HEK293 (cell line): ENCODE measurements around the gene MFSD6L.

ENCODE experiments used
- CTCF ChIA-PET: fragments of 350-600 bp; formaldehyde crosslinking; extraction: SDS; loops from one replicate; lab custom pipeline; 2021; ENCODE audit warnings: antibody characterized with exemption; lab: Yijun Ruan, JAX
- POLR2A ChIA-PET: fragments of 300-600 bp; formaldehyde crosslinking; extraction: SDS; loops from one replicate; lab custom pipeline; 2020; ENCODE audit warnings: antibody characterized with exemption, inconsistent platforms; lab: Yijun Ruan, JAX
- H3K27ac ChIP-seq: fragments of 200-500 bp; sonication (Bioruptor generic); 2 replicates; pipeline ENCODE4 v1.5.1; 2014; ENCODE audit warnings: low read depth, low read length, control low read depth, inconsistent platforms; ENCODE audit errors: extremely low read depth
- H3K36me3 ChIP-seq, 2 experiments: fragments of 200-500 bp in 1 of 2; sonication (Bioruptor generic) in 1 of 2; 1 replicate in 1 of 2; 2 replicates in 1 of 2; pipeline ENCODE4 v1.5.1; 2014 to 2017; ENCODE audit warnings: inconsistent platforms in 2 of 2, low read length in 2 of 2; ENCODE audit not compliant: control insufficient read depth in 2 of 2, insufficient read depth in 1 of 2
- H3K4me1 ChIP-seq: fragments of 200-500 bp; sonication (Bioruptor generic); 2 replicates; pipeline ENCODE4 v1.5.1; 2014; ENCODE audit warnings: mild to moderate bottlenecking, low read length, inconsistent platforms; ENCODE audit not compliant: control insufficient read depth, insufficient read depth
- H3K4me3 ChIP-seq: 2 replicates; pipeline ENCODE4 v1.5.1; 2011; ENCODE audit warnings: low read depth, mild to moderate bottlenecking, control low read depth, low read length, moderate library complexity
- H3K9me3 ChIP-seq: fragments of 200-500 bp; sonication (Bioruptor generic); 2 replicates; pipeline ENCODE4 v1.5.1; 2014; ENCODE audit warnings: low read depth, low read length, inconsistent platforms; ENCODE audit not compliant: control insufficient read depth, insufficient read depth
- EGR2 ChIP-seq: fragments of 450-650 bp; formaldehyde crosslinking; IDR thresholded peaks from 2 replicates; pipeline ENCODE4 v1.5.1; 2016; ENCODE audit warnings: low read depth, missing biosample characterization, missing genetic modification characterization
- REPIN1 ChIP-seq: fragments of 450-650 bp; formaldehyde crosslinking; IDR thresholded peaks from 2 replicates; pipeline ENCODE4 v1.5.1; 2017; ENCODE audit warnings: missing biosample characterization, missing genetic modification characterization, low read depth
- WT1 ChIP-seq: fragments of 450-650 bp; formaldehyde crosslinking; IDR thresholded peaks from 2 replicates; pipeline ENCODE4 v1.5.1; 2016; ENCODE audit warnings: missing biosample characterization, missing genetic modification characterization
- ZBTB17 ChIP-seq: fragments of 450-650 bp; formaldehyde crosslinking; IDR thresholded peaks from 2 replicates; pipeline ENCODE4 v1.5.1; 2016; ENCODE audit warnings: missing biosample characterization, missing genetic modification characterization
- ZFP69B ChIP-seq: fragments of 450-650 bp; formaldehyde crosslinking; IDR thresholded peaks from 2 replicates; pipeline ENCODE4 v1.5.1; 2016; ENCODE audit warnings: missing biosample characterization, missing genetic modification characterization
- ZNF114 ChIP-seq: fragments of 450-650 bp; formaldehyde crosslinking; IDR thresholded peaks from 2 replicates; pipeline ENCODE4 v1.5.0; 2017; ENCODE audit warnings: missing biosample characterization, missing genetic modification characterization
- ZNF174 ChIP-seq: fragments of 450-650 bp; formaldehyde crosslinking; IDR thresholded peaks from 2 replicates; pipeline ENCODE4 v1.5.0; 2017; ENCODE audit warnings: missing biosample characterization, mild to moderate bottlenecking, missing genetic modification characterization
- ZNF341 ChIP-seq: fragments of 450-650 bp; formaldehyde crosslinking; IDR thresholded peaks from 2 replicates; pipeline ENCODE4; 2016; ENCODE audit warnings: low read depth, missing biosample characterization, missing genetic modification characterization
- ZNF366 ChIP-seq: fragments of 450-650 bp; formaldehyde crosslinking; conservative IDR thresholded peaks from 2 replicates; pipeline ENCODE4 v1.5.1; 2016; ENCODE audit warnings: missing biosample characterization, missing genetic modification characterization
- ZNF423 ChIP-seq: fragments of 450-650 bp; formaldehyde crosslinking; IDR thresholded peaks from 2 replicates; pipeline ENCODE4 v1.5.1; 2016; ENCODE audit warnings: missing biosample characterization, missing genetic modification characterization
- ZNF473 ChIP-seq: fragments of 450-650 bp; formaldehyde crosslinking; IDR thresholded peaks from 2 replicates; pipeline ENCODE4 v1.5.1; 2017; ENCODE audit warnings: missing biosample characterization, missing genetic modification characterization
- ZNF510 ChIP-seq: fragments of 450-650 bp; formaldehyde crosslinking; IDR thresholded peaks from 2 replicates; pipeline ENCODE4 v1.5.1; 2018; ENCODE audit warnings: mild to moderate bottlenecking, missing genetic modification characterization, missing biosample characterization; ENCODE audit not compliant: insufficient replicate concordance
- ZNF555 ChIP-seq: fragments of 450-650 bp; formaldehyde crosslinking; conservative IDR thresholded peaks from 2 replicates; pipeline ENCODE4 v1.5.1; 2017; ENCODE audit warnings: missing biosample characterization, mild to moderate bottlenecking, missing genetic modification characterization, inconsistent platforms
- ZNF560 ChIP-seq: fragments of 450-650 bp; formaldehyde crosslinking; IDR thresholded peaks from 2 replicates; pipeline ENCODE4 v1.5.1; 2017; ENCODE audit warnings: missing biosample characterization, missing genetic modification characterization, borderline replicate concordance
- ZNF571 ChIP-seq: fragments of 450-650 bp; formaldehyde crosslinking; IDR thresholded peaks from 2 replicates; pipeline ENCODE4 v1.5.0; 2017; ENCODE audit warnings: missing biosample characterization, missing genetic modification characterization
- ZNF792 ChIP-seq: fragments of 450-650 bp; formaldehyde crosslinking; IDR thresholded peaks from 2 replicates; pipeline ENCODE4 v1.5.1; 2016; ENCODE audit warnings: missing biosample characterization, missing genetic modification characterization
- ZNF837 ChIP-seq: fragments of 450-650 bp; formaldehyde crosslinking; IDR thresholded peaks from 2 replicates; pipeline ENCODE4 v1.5.1; 2016; ENCODE audit warnings: missing biosample characterization, missing genetic modification characterization
- TF ChIP-seq, protein P1 (sequence below): fragments of 450-650 bp; formaldehyde crosslinking; conservative IDR thresholded peaks from 2 replicates; pipeline ENCODE4 v1.5.1; 2016; ENCODE audit warnings: low read depth, missing biosample characterization, missing genetic modification characterization
- TF ChIP-seq, protein P2 (sequence below): fragments of 450-650 bp; formaldehyde crosslinking; IDR thresholded peaks from 2 replicates; pipeline ENCODE4 v1.5.1; 2016; ENCODE audit warnings: missing biosample characterization, missing genetic modification characterization, borderline replicate concordance
- TF ChIP-seq, protein P3 (sequence below): fragments of 450-650 bp; formaldehyde crosslinking; IDR thresholded peaks from 2 replicates; pipeline ENCODE4 v1.5.1; 2016; ENCODE audit warnings: missing biosample characterization, missing genetic modification characterization
- TF ChIP-seq, protein P4 (sequence below): fragments of 450-650 bp; formaldehyde crosslinking; IDR thresholded peaks from 2 replicates; pipeline ENCODE4 v1.5.1; 2016; ENCODE audit warnings: missing biosample characterization, missing genetic modification characterization

MFSD6L gene

DNA sequence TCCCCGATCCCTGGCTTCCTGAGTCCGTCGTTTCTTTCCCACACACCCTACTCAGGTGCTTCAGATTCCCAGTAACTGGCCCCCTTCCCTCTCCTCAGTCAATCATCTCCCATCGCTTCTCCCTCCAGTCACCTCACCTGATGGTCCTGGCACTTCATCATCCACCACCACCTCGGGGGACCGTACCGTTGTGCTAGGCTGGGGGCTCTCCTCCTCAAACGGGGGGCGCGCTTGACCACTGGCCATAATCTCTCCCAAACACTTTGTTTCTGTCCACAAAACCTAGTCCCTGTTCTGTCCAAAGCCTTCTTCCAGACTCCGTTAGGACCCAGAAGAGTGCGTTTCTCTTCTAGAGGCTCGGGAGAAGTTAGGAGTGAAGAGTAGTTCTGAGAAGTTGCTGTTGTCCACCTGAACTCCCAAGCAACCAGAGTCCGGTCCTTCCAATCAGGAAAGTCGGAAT, 41.0 kb downstream of the MFSD6L start, which contains the start of gene SPDYE4:
SPDYE4 (minus strand) TSS at position 410 of the 460 bp plus-strand sequence; CDS start at position 246, 164 bp downstream.
- no peak for TF ChIP-seq ZNF174 (tag by site-specific recombination)
- no peak for TF ChIP-seq ZNF423 (tag by site-specific recombination)
- no peak for TF ChIP-seq ZNF114 (tag by site-specific recombination)
- TF ChIP-seq ZNF510 (tag by site-specific recombination) = no peak
- TF ChIP-seq, protein P1, sequence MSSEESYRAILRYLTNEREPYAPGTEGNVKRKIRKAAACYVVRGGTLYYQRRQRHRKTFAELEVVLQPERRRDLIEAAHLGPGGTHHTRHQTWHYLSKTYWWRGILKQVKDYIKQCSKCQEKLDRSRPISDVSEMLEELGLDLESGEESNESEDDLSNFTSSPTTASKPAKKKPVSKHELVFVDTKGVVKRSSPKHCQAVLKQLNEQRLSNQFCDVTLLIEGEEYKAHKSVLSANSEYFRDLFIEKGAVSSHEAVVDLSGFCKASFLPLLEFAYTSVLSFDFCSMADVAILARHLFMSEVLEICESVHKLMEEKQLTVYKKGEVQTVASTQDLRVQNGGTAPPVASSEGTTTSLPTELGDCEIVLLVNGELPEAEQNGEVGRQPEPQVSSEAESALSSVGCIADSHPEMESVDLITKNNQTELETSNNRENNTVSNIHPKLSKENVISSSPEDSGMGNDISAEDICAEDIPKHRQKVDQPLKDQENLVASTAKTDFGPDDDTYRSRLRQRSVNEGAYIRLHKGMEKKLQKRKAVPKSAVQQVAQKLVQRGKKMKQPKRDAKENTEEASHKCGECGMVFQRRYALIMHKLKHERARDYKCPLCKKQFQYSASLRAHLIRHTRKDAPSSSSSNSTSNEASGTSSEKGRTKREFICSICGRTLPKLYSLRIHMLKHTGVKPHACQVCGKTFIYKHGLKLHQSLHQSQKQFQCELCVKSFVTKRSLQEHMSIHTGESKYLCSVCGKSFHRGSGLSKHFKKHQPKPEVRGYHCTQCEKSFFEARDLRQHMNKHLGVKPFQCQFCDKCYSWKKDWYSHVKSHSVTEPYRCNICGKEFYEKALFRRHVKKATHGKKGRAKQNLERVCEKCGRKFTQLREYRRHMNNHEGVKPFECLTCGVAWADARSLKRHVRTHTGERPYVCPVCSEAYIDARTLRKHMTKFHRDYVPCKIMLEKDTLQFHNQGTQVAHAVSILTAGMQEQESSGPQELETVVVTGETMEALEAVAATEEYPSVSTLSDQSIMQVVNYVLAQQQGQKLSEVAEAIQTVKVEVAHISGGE = no peak
- no peak for TF ChIP-seq ZNF473 (tag by site-specific recombination)
- CTCF ChIA-PET = no interaction called here

DNA sequence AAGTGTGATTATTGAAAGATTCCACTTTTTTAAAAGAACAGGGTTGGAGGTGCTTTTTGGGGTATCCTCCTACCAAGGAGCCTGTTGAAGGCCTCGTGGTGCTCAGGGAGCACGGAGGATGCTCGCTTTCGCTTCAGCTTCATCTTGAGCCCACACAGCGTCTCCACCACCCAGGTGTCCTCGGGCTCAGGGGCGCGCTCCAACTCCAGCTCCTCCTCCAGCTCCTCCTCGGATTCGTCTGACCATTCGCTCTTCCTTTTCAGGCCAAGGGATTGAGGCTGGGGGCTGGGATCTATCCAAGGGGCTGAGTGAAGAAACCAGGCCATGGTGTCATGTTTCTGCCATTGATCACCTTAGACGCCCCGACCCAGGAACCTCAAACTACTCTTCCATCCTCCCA, 42.0 kb downstream of the MFSD6L start:
- H3K36me3 ChIP-seq = no peaks in the 10 kb centered on the region
- H3K9me3 ChIP-seq = no peaks in the 10 kb centered on the region
- H3K27ac ChIP-seq = no peak overlapping the region
- CTCF ChIA-PET = interaction anchor here (0.6 to 1.8 kb wide), 5 partner anchors 11 to 240 kb away, joined by 3 to 13 read pairs (median 3); no protein-coding TSS in a partner anchor
- POLR2A ChIA-PET = no interaction called here
- no peak overlapping the region for H3K4me3 ChIP-seq
- H3K4me1 ChIP-seq = no peaks in the 10 kb centered on the region
- no peak for TF ChIP-seq WT1
- no peak for TF ChIP-seq ZNF555 (tag by site-specific recombination)
- TF ChIP-seq ZNF341 (tag by site-specific recombination) = no peak
- no peak for TF ChIP-seq REPIN1 (tag by site-specific recombination)
- TF ChIP-seq ZNF366 (tag by site-specific recombination) = no peak
- TF ChIP-seq ZBTB17 (tag by site-specific recombination) = no peak
- TF ChIP-seq EGR2 (tag by site-specific recombination) = no peak
- TF ChIP-seq ZNF837 (tag by site-specific recombination) = no peak
- TF ChIP-seq, protein P2, sequence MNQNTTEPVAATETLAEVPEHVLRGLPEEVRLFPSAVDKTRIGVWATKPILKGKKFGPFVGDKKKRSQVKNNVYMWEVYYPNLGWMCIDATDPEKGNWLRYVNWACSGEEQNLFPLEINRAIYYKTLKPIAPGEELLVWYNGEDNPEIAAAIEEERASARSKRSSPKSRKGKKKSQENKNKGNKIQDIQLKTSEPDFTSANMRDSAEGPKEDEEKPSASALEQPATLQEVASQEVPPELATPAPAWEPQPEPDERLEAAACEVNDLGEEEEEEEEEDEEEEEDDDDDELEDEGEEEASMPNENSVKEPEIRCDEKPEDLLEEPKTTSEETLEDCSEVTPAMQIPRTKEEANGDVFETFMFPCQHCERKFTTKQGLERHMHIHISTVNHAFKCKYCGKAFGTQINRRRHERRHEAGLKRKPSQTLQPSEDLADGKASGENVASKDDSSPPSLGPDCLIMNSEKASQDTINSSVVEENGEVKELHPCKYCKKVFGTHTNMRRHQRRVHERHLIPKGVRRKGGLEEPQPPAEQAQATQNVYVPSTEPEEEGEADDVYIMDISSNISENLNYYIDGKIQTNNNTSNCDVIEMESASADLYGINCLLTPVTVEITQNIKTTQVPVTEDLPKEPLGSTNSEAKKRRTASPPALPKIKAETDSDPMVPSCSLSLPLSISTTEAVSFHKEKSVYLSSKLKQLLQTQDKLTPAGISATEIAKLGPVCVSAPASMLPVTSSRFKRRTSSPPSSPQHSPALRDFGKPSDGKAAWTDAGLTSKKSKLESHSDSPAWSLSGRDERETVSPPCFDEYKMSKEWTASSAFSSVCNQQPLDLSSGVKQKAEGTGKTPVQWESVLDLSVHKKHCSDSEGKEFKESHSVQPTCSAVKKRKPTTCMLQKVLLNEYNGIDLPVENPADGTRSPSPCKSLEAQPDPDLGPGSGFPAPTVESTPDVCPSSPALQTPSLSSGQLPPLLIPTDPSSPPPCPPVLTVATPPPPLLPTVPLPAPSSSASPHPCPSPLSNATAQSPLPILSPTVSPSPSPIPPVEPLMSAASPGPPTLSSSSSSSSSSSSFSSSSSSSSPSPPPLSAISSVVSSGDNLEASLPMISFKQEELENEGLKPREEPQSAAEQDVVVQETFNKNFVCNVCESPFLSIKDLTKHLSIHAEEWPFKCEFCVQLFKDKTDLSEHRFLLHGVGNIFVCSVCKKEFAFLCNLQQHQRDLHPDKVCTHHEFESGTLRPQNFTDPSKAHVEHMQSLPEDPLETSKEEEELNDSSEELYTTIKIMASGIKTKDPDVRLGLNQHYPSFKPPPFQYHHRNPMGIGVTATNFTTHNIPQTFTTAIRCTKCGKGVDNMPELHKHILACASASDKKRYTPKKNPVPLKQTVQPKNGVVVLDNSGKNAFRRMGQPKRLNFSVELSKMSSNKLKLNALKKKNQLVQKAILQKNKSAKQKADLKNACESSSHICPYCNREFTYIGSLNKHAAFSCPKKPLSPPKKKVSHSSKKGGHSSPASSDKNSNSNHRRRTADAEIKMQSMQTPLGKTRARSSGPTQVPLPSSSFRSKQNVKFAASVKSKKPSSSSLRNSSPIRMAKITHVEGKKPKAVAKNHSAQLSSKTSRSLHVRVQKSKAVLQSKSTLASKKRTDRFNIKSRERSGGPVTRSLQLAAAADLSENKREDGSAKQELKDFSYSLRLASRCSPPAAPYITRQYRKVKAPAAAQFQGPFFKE (tag by site-specific recombination) = no peak
- TF ChIP-seq, protein P3, sequence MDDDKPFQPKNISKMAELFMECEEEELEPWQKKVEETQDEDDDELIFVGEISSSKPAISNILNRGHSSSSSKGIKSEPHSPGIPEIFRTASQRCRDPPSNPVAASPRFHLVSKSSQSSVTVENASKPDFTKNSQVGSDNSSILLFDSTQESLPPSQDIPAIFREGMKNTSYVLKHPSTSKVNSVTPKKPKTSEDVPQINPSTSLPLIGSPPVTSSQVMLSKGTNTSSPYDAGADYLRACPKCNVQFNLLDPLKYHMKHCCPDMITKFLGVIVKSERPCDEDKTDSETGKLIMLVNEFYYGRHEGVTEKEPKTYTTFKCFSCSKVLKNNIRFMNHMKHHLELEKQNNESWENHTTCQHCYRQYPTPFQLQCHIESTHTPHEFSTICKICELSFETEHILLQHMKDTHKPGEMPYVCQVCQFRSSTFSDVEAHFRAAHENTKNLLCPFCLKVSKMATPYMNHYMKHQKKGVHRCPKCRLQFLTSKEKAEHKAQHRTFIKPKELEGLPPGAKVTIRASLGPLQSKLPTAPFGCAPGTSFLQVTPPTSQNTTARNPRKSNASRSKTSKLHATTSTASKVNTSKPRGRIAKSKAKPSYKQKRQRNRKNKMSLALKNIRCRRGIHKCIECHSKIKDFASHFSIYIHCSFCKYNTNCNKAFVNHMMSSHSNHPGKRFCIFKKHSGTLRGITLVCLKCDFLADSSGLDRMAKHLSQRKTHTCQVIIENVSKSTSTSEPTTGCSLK (tag by site-specific recombination) = no peak
- no peak for TF ChIP-seq ZNF560
- no peak for TF ChIP-seq ZNF571 (tag by site-specific recombination)
- TF ChIP-seq, protein P4, sequence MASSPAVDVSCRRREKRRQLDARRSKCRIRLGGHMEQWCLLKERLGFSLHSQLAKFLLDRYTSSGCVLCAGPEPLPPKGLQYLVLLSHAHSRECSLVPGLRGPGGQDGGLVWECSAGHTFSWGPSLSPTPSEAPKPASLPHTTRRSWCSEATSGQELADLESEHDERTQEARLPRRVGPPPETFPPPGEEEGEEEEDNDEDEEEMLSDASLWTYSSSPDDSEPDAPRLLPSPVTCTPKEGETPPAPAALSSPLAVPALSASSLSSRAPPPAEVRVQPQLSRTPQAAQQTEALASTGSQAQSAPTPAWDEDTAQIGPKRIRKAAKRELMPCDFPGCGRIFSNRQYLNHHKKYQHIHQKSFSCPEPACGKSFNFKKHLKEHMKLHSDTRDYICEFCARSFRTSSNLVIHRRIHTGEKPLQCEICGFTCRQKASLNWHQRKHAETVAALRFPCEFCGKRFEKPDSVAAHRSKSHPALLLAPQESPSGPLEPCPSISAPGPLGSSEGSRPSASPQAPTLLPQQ (tag by site-specific recombination) = no peak
- TF ChIP-seq ZFP69B (tag by site-specific recombination) = no peak
- TF ChIP-seq ZNF792 (tag by site-specific recombination) = no peak

More for the DNA sequence above, 41.0 kb downstream of the MFSD6L start, which contains the start of gene SPDYE4:
- peaks cover 2% of the 10 kb centered on the region; the same call in 1 of the 2 replicates for H3K9me3 ChIP-seq
- POLR2A ChIA-PET = interaction anchor here (0.6 kb wide), 1 partner anchor 11 kb away, joined by 3 read pairs; no protein-coding TSS in a partner anchor
- H3K4me3 ChIP-seq = no peak within 1 kb of the TSS
- no peak within 1 kb of the TSS for H3K27ac ChIP-seq
- no peaks in the 10 kb centered on the region for H3K4me1 ChIP-seq
- H3K36me3 ChIP-seq = no peaks in the 10 kb centered on the region
